Gastrocnemius medialis (tissue), 4 donors: ENCODE results near the gene PCDHAC1. TPM values are rescaled to one million over a fixed set of nuclear protein-coding genes. Genes with fewer than 3 reads are reported as not detected.

Experiments
- ATAC-seq, 2 donors: fragments of 150-250 bp; one replicate each; pipeline ENCODE4 v1.9.1; 2016
- DNase-seq, 2 donors: peaks; one replicate each; pipeline ENCODE4 v3.0.0-alpha.2; 2019
- H3K27ac ChIP-seq, 4 donors: fragments of 200-600 bp; sonication (generic); 1 replicate in 1 of 4; 2 replicates in 3 of 4; pipeline ENCODE4 v1.5.1; 2016 to 2018; ENCODE audit warnings: mild to moderate bottlenecking in 2 of 4, moderate library complexity in 1 of 4
- H3K27me3 ChIP-seq, 3 donors: fragments of 200-600 bp; sonication (generic) in 2 of 3; 1 replicate in 1 of 3; 2 replicates in 2 of 3; pipeline versions ENCODE4 v1.5.1 to v1.6.0; 2016 to 2019; ENCODE audit warnings: mild to moderate bottlenecking in 1 of 3, moderate library complexity in 1 of 3
- H3K36me3 ChIP-seq, 2 donors: fragments of 200-600 bp; sonication (generic) in 1 of 2; one replicate each; pipeline ENCODE4 v1.5.1; 2017 to 2018
- H3K4me1 ChIP-seq, 2 donors: fragments of 200-600 bp; sonication (generic) in 1 of 2; one replicate each; pipeline ENCODE4 v1.5.1; 2016 to 2017; ENCODE audit warnings: mild to moderate bottlenecking in 2 of 2
- H3K4me3 ChIP-seq, 4 donors: fragments of 200-600 bp; sonication (generic) in 3 of 4; 1 replicate in 1 of 4; 2 replicates in 3 of 4; pipeline ENCODE4 v1.5.1; 2016 to 2019; ENCODE audit warnings: mild to moderate bottlenecking in 2 of 4
- H3K9me3 ChIP-seq, 3 donors: fragments of 200-600 bp; sonication (generic) in 2 of 3; 1 replicate in 1 of 3; 2 replicates in 2 of 3; pipeline ENCODE4 v1.5.1; 2016 to 2019
- CTCF ChIP-seq, 5 experiments: fragments of 450-650 bp in 3 of 5; fragments of 200-600 bp in 2 of 5; sonication (generic) in 2 of 5; IDR thresholded peaks in 4 of 5; conservative IDR thresholded peaks in 1 of 5; 1 replicate in 4 of 5; 2 replicates in 1 of 5; pipeline ENCODE4 v1.5.1; 2016 to 2019; ENCODE audit warnings: antibody characterized with exemption in 5 of 5, mild to moderate bottlenecking in 3 of 5, moderate library complexity in 3 of 5
- POLR2A ChIP-seq, 2 donors: fragments of 450-650 bp; IDR thresholded peaks; one replicate each; pipeline ENCODE4 v1.6.1; 2017; ENCODE audit warnings: antibody characterized with exemption in 2 of 2, mild to moderate bottlenecking in 2 of 2, moderate library complexity in 2 of 2
- in situ Hi-C, 4 donors: fragments of 200-750 bp; cut with MboI; loops; one replicate each; pipeline versions ENCODE4 v1.15.0 to v1.8.0; 2017; ENCODE audit warnings: low sequenced_read_pairs in 4 of 4
- intact Hi-C: fragments of 100-400 bp; cut with DNase I; formaldehyde crosslinking; loops from one replicate; pipeline ENCODE4 v1.15.1; 2023; ENCODE audit warnings: low total_unique reads
- total RNA-seq, 4 donors: library from RNA; depleted of rRNA; stranded (reverse); fragments of >200 nt; gene quantifications; one replicate each; pipeline versions ENCODE4 v1.1.0 to v1.2.3, GENCODE V29; 2016

PCDHAC1 gene
- total RNA-seq, 4 donors from 2014 or later = 0.13 TPM; not detected in 3

DNA sequence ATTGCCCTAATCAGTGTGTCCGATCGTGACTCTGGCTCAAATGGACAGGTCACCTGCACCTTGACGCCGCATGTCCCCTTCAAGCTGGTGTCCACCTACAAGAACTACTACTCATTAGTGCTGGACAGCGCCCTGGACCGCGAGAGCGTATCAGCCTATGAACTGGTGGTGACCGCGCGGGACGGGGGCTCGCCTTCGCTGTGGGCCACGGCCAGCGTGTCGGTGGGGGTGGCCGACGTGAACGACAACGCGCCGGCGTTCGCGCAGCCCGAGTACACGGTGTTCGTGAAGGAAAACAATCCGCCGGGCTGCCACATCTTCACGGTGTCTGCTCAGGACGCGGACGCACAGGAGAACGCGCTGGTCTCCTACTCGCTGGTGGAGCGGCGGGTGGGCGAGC lies 42.7 kb upstream of the PCDHAC1 start:
- intact Hi-C loops (no loop called here), in situ Hi-C loops (no loop called here)
- Histone ChIP-seq H3K4me3 (no peak overlapping the region), H3K9me3 (peaks cover 0 to 5% (median 0%) of the 10 kb centered on the region in 3 donors), H3K4me1 (no peaks in the 10 kb centered on the region), H3K27me3 (peaks cover 9 to 14% (median 12%) of the 10 kb centered on the region in 3 donors), H3K36me3 (no peaks in the 10 kb centered on the region), H3K27ac (no peak overlapping the region)
- DNase-seq = no peak
- no peak for ATAC-seq
- TF ChIP-seq CTCF (IDR thresholded peaks at IDR 0.05 in 4 of 5, conservative IDR thresholded peaks at IDR 0.05 in 1 of 5) = no peak
- TF ChIP-seq POLR2A (IDR thresholded peaks at IDR 0.05) = no peak

DNA sequence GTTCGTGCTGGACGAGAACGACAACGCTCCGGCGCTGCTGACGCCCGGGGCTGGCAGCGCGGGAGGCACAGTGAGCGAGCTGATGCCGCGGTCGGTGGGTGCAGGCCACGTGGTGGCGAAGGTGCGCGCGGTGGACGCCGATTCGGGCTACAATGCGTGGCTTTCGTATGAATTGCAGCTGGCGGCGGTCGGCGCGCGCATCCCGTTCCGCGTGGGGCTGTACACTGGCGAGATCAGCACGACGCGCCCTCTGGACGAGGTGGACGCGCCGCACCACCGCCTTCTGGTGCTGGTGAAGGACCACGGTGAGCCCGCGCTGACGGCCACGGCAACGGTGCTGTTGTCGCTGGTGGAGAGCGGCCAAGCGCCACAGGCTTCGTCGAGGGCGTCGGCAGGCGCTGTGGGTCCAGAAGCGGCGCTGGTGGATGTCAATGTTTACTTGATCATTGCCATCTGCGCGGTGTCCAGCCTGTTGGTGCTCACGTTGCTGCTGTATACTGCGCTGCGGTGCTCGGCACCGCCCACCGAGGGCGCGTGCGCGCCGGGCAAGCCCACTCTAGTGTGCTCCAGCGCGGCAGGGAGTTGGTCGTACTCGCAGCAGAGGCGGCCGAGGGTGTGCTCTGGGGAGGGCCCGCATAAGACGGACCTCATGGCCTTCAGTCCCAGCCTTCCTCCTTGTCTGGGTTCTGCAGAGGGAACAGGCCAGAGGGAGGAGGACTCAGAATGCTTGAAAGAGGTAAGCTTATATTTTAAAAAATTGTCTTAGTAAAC lies 42.0 kb upstream of the PCDHAC1 start:
- ATAC-seq (no peak), DNase-seq (no peak)
- Histone ChIP-seq H3K27me3 (peaks cover 9 to 14% (median 12%) of the 10 kb centered on the region in 3 donors), H3K27ac (no peak overlapping the region), H3K4me3 (no peak overlapping the region), H3K4me1 (no peaks in the 10 kb centered on the region), H3K36me3 (no peaks in the 10 kb centered on the region), H3K9me3 (peaks cover 0 to 5% (median 0%) of the 10 kb centered on the region in 3 donors)
- intact Hi-C loops (no loop called here), in situ Hi-C loops (no loop called here)
- TF ChIP-seq POLR2A (IDR thresholded peaks at IDR 0.05) (no peak), CTCF (IDR thresholded peaks at IDR 0.05 in 4 of 5, conservative IDR thresholded peaks at IDR 0.05 in 1 of 5) (no peak)

DNA sequence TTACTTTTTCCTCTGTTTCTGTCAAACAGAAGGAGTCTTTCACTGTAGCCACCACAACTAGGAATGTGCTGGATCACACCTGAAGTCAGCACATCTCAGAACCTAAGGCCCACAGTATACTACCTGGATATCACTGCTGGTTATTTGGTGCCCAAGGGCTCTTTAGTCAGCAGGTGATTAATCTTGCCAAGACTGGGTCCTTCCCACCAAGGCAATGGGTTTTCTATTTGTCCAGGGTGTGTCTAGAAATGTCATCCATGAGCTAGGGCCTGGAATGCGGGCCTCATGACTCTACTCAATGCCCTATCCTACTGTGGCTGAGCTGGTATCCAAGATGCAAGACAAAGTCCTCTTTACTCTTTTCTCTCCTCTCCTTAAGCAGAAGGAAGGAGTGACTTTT lies 9.8 kb upstream of the PCDHAC1 start:
- Histone ChIP-seq H3K36me3 (no peaks in the 10 kb centered on the region), H3K4me1 (no peaks in the 10 kb centered on the region), H3K27me3 (no peaks in the 10 kb centered on the region), H3K27ac (no peak overlapping the region), H3K9me3 (no peaks in the 10 kb centered on the region), H3K4me3 (no peak overlapping the region)
- ATAC-seq = no peak
- no peak for TF ChIP-seq POLR2A (IDR thresholded peaks at IDR 0.05)
- TF ChIP-seq CTCF (IDR thresholded peaks at IDR 0.05 in 4 of 5, conservative IDR thresholded peaks at IDR 0.05 in 1 of 5) = no peak
- in situ Hi-C loops = no loop called here
- DNase-seq = no peak
- intact Hi-C loops = no loop called here

DNA sequence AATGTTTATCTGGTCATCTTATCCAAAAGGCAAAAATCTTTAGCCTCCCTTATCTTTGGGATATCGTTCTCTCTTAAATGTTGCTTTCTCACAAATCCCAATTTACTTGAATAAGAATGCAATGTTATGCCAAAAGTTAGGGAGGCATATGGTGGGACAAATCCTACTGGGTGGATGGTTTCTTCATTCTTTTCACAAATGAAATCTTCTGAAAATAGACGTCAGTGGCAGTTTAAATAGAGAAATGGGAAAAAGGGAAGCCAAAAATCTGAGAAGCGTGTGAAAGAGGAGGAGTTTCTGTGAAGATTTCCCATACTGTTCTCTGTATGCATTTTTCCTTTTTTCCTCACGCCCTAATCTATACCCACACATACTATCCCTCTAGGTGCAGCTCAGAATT lies 2.5 kb upstream of the PCDHAC1 start:
- intact Hi-C loops (no loop called here), in situ Hi-C loops (loop anchor here in 1 of 4 donors (10.0 kb wide), 1 partner anchor 121 kb away; no protein-coding TSS in a partner anchor)
- ATAC-seq (no peak), DNase-seq (no peak)
- no peaks in the 10 kb centered on the region for H3K9me3 ChIP-seq
- no peaks in the 10 kb centered on the region for H3K4me1 ChIP-seq
- H3K27me3 ChIP-seq = peaks cover 27 to 37% (median 28%) of the 10 kb centered on the region in 3 donors
- no peaks in the 10 kb centered on the region for H3K36me3 ChIP-seq
- H3K27ac ChIP-seq = no peak overlapping the region
- H3K4me3 ChIP-seq = no peak overlapping the region
- TF ChIP-seq POLR2A (IDR thresholded peaks at IDR 0.05) = no peak
- no peak for TF ChIP-seq CTCF (IDR thresholded peaks at IDR 0.05 in 4 of 5, conservative IDR thresholded peaks at IDR 0.05 in 1 of 5)
